HG02642 (cell line): ENCODE measurements around the gene CCDC192.

ENCODE experiments used
- ATAC-seq: cut with Tn5 transposase; IDR thresholded peaks from one replicate; pipeline ENCODE4 v1.9.1; 2021; ENCODE audit warnings: mild to moderate bottlenecking; ENCODE audit not compliant: unreplicated experiment, poor library complexity

Gene CCDC192

DNA sequence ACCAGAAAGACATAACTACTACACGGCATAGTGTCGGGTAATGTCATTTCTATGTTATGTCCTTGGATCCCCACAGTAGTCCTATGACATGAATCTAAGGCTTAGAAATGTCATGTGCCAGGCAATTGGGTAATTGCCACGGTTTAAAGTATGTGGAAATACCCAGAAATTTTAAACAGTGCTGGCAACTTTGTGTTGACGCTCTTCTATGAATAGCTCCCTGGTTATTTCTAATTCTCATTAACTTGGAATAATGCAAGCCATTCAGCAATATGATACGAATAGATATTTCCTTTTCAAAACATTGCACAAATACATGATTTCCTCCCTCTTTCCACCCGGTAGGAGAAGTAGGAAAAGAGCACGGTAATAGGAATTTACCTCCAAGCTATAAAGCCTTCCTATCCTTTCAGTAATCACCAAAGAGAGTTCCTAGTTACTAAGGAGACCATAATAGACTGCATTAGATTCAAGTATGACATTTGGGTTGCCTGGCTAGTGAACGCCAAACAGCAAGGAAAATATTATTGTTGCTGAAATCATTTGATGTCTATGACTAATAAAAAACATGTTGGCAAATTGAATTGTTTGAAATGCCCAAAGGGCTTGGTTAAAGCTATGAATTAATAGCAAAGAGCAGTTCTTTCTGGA, 168.4 kb downstream of the CCDC192 start:
- ATAC-seq, result no peak

DNA sequence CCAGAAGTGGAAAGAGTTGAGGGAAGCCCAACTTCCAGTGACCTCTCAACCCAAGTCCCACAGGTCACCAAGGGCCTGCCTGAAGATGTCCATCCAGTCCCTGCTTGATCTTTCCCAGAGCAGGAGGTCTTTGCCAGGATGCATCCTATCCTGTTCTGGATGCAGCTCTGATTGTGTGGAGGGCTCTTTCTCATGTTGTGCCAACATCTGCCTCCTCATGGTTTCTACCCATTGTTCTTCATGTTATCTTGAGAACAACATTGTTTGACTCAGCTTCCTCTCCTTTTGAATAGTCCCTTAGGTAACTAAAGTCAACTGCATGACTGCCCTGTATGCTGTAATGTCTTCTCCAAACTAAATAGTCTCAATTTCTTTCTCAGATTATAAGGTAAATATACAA, 169.3 kb downstream of the CCDC192 start:
- no peak for ATAC-seq

DNA sequence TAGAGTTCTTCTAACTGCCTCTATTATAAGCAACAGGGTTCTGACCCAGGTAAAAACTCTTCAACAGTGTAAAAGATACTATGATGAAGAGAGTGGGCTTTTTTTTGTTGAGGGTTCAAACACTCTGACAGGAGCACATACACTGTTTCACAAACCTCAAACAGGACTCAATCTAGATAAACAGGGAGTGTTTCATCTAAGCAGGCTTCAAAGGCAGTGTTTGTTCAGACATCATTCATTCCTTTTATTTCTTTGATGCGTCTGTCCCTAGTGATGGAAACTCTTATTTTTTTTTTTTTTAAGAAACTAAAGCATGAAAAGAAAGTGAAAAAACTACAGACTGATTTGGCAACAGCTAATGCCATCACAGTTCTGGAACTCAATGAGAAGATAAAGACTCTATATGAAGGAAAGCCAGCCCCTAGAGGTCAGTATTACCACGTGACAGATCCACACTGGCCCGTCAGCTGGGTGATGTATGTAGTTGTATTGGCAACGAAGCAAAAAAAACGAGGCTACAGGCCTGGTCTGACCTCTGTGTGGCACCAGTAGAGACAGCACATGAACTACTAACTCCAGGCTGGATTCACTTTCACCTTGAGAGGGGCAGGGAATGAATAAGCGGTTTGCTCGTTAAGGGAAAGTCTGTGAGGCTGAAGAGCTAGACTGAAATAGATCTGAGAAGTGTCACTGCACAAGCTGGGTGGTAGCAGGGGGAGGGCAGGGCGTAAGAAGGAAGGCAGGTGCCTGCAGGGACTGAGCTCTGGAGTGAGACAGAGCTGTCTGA, 172.2 kb downstream of the CCDC192 start:
- ATAC-seq, result peak; percentile 88

DNA sequence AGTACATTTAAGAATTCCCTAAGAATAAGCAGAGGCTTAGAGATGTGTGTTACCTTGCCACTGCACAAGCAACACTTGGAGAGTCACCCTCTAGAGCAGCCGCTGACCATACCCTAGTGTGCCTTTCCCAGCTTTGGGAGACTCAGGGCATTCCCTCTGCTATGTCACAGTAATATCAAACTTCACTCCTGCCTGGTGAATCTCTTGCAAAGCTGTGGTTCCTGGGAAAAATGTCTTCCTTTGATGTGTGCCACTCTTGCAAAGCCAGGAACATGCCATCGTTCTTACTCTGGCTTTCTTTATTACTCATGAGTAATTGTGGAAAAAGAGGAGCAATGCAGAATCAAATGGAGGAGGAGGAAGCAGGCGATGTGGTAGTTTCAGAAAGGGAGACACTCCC, 173.2 kb downstream of the CCDC192 start:
- no peak for ATAC-seq

DNA sequence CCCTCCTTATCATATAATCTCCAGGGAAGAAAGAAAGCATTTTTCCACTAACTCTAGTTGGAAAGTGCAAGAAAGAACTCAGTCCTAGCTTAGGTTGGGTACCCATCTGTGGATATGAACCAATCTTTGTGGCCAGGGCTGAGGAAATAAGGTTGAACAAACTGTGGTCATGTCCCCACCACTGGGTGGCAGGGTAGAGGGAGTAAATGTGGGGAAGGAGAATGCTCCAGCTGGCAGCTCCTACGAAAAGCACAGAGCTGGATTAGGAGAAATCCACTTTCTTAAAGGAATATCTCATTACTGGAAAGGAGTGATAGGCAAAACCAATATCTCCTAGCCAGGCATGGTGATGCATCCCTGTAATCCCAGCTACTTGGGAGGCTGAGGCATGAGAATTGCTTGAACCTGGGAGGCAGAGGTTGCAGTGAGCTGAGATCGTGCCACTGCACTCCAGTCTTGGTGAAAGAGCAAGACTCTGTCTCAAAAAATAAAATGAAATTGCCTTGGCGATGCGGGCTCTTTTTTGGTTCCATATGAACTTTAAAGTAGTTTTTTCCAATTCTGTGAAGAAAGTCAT, 175.1 kb downstream of the CCDC192 start:
- ATAC-seq, result no peak

GRCh38 chr5:127884416-127884815, 181.2 kb downstream of the CCDC192 start:
- no peak for ATAC-seq

DNA sequence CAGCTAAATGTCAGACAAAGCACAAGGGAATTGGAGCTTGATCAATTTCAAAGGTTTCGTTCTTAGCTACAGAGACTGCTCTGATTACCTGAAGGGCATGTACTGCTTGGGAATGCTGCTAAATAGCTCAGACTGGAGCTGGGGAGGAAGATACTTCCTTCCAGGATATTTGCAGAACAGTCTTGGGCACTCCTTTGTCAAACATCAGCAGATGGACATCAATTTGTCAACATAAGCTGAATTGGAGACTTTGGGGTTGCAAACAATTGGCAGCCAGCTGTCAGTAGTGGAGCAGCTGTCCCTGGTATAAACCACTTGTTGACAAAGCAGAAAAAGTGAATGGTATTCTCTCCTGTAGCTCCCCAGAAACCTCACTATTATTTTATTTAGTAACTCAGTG, 182.0 kb downstream of the CCDC192 start:
- ATAC-seq, result no peak

DNA sequence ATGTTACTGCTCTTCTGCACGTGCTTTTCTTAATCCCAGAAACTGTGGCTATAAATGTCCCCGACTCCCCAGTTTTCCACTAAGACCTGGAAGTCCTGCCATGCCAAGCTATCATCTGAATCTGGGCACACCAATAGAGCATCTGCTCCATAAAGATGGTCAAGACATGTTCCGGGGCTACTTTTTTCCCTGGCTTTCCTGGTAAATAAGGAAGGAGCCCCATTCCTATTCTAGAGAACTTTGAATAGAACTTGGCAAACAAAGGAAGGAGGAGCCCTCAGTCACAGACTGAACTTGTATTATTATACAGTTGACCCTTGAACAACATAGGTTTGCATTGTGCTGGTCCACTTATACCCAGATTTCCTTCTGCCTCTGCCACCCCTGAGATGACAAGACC, 182.9 kb downstream of the CCDC192 start:
- no peak for ATAC-seq

GRCh38 chr5:127887282-127887681, 184.1 kb downstream of the CCDC192 start:
- ATAC-seq, result no peak

GRCh38 chr5:127891942-127892341, 188.8 kb downstream of the CCDC192 start:
- no peak for ATAC-seq

- ATAC-seq, result no peak
Observed at GRCh38 chr5:127892467-127893207, 189.4 kb downstream of the CCDC192 start.

- no peak for ATAC-seq
Observed at GRCh38 chr5:127893232-127893631, 190.0 kb downstream of the CCDC192 start.

DNA sequence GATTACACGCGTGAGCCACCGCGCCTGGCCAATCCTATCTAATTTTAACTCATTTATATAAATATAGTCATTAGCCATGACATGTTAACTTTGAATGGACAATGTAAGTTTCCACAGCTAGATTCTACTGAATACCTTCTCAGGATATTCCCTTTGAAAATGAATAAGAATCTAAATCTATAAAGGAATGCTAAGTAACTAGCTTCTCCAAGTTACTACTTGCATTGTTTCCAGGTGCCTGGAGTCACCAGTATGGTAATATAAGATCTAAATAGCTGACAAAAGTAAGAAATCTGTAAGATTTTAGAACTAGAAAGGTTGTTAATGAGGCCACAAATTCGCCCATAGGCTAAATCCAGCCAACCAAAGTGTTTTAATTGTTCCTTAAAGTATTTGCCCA, 191.3 kb downstream of the CCDC192 start:
- no peak for ATAC-seq

- no peak for ATAC-seq
Observed at GRCh38 chr5:127898551-127899213, 195.5 kb downstream of the CCDC192 start.

DNA sequence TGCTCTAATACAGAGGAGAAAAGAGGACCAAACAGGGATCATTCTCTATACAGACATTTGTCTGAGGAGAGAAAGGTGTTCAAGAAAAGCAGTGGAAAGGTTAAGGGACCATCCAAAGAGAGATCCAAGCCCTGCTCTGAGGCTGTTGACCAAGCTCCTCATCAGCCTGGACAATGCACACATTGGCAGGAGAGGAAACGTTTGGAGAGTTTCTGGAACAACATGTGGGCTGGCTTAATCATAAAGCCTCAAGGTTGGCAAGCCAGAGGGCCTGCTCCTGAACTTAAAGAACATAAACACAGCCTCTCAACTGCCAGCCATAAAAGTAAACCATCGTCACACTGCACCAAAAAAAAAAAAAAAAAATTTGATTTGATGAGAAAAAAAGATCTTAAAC, 196.0 kb downstream of the CCDC192 start:
- no peak for ATAC-seq

DNA sequence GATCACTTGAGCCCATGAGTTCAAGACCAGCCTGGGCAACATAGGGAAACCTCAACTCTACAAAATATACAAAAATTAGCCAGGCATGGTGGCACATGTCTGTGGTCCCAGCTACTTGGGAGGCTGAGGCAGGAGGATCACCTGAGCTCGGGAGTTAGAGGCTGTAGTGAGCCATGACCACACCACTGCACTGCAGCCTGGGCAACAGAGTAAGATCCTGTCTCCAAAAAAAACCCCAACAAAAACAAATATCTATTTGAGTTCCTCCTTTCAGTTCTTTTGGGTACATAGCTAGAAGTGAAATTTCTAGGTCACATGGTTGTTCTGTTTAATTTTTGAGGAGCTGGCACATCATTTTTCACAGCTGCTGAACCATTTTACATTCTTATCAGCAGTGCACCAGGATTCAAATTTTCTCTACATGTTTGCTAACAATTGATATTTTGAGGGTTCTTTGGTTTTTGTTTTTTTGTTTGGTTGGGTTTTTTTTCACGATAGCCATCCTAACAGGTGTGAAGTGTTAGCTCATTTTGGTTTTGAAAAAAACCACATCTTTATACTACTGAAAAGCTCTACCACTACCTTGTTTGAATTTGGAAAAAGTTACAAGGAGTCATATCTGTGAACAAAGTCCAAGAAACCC, 203.5 kb downstream of the CCDC192 start:
- no peak for ATAC-seq

GRCh38 chr5:127907907-127908306, 204.7 kb downstream of the CCDC192 start:
- no peak for ATAC-seq

- ATAC-seq, result peak; percentile 87
Observed at GRCh38 chr5:127909066-127909465, 205.9 kb downstream of the CCDC192 start.

- ATAC-seq, result no peak
Observed at GRCh38 chr5:127909821-127910220, 206.6 kb downstream of the CCDC192 start.
